ES-I3 (cell line): ENCODE measurements around the gene HAUS7.

Experiments
- H3K36me3 ChIP-seq: 2 replicates; pipeline ENCODE4 v1.6.1; 2013; ENCODE audit warnings: mild to moderate bottlenecking, low read length, control low read depth, moderate library complexity; ENCODE audit not compliant: insufficient read depth
- H3K4me1 ChIP-seq: 2 replicates; pipeline ENCODE4 v1.6.1; 2013; ENCODE audit warnings: mild to moderate bottlenecking, control low read depth, low read length; ENCODE audit not compliant: insufficient read depth
- H3K9ac ChIP-seq: 2 replicates; pipeline ENCODE4 v1.6.1; 2013; ENCODE audit warnings: low read depth, mild to moderate bottlenecking, low read length, moderate library complexity
- H3K9me3 ChIP-seq: 2 replicates; pipeline ENCODE4 v1.6.1; 2013; ENCODE audit warnings: mild to moderate bottlenecking, low read length, moderate library complexity; ENCODE audit not compliant: control insufficient read depth, insufficient read depth

The HAUS7 gene

GRCh38 chrX:153401133-153401764 is 69.1 kb downstream of the HAUS7 start, which contains the start of gene PNMA6E:
Gene PNMA6E, minus strand, starts transcription at chrX:153401350. Its CDS starts 2,501 bp downstream, at chrX:153398849.
- H3K9me3 ChIP-seq, result no peaks in the 10 kb centered on the region
- H3K4me1 ChIP-seq, result no peaks in the 10 kb centered on the region
- no peak within 1 kb of the TSS for H3K9ac ChIP-seq
- no peaks in the 10 kb centered on the region for H3K36me3 ChIP-seq

- H3K9ac ChIP-seq, result no peak overlapping the region
- H3K9me3 ChIP-seq, result no peaks in the 10 kb centered on the region
- H3K4me1 ChIP-seq, result no peaks in the 10 kb centered on the region
- H3K36me3 ChIP-seq, result no peaks in the 10 kb centered on the region
Measured at GRCh38 chrX:153400146-153401132, 69.9 kb downstream of the HAUS7 start.

GRCh38 chrX:153398275-153398960 is 72.0 kb downstream of the HAUS7 start:
- no peaks in the 10 kb centered on the region for H3K9me3 ChIP-seq

More at GRCh38 chrX:153398275-153398960, 72.0 kb downstream of the HAUS7 start:
- H3K4me1 ChIP-seq, result no peaks in the 10 kb centered on the region
- no peak overlapping the region for H3K9ac ChIP-seq
- H3K36me3 ChIP-seq, result no peaks in the 10 kb centered on the region
